Left hindlimb (tissue), 1 donor: ENCODE data around the gene HDLBP.

Source experiments
- DNase-seq: peaks from one replicate; pipeline ENCODE4 v3.0.0-alpha.2; 2018

Gene HDLBP

GRCh38 chr2:241274127-241274526 is 41.3 kb downstream of the HDLBP start:
- DNase-seq: no peak

- DNase-seq: no peak
Observed at GRCh38 chr2:241273210-241274020, 42.1 kb downstream of the HDLBP start.

GRCh38 chr2:241272303-241273209 is 42.9 kb downstream of the HDLBP start:
- peak; percentile 87 for DNase-seq

- peak; percentile 90 for DNase-seq
Observed at GRCh38 chr2:241271706-241272302, 43.7 kb downstream of the HDLBP start.

GRCh38 chr2:241270531-241270930 is 44.9 kb downstream of the HDLBP start:
- no peak for DNase-seq

GRCh38 chr2:241269707-241270520 is 45.6 kb downstream of the HDLBP start:
- no peak for DNase-seq

- no peak for DNase-seq
Observed at GRCh38 chr2:241268716-241269445, 46.6 kb downstream of the HDLBP start.

- DNase-seq: no peak
Observed at GRCh38 chr2:241268306-241268705, 47.2 kb downstream of the HDLBP start.

GRCh38 chr2:241267249-241268067 is 48.0 kb downstream of the HDLBP start:
- DNase-seq: no peak

- no peak for DNase-seq
Observed at GRCh38 chr2:241265506-241265905, 50.0 kb downstream of the HDLBP start.

- DNase-seq: no peak
Observed at GRCh38 chr2:241263061-241263460, 52.4 kb downstream of the HDLBP start.

GRCh38 chr2:241261628-241262027 is 53.8 kb downstream of the HDLBP start:
- DNase-seq: no peak

GRCh38 chr2:241260911-241261310 is 54.6 kb downstream of the HDLBP start:
- DNase-seq: no peak

- no peak for DNase-seq
Observed at GRCh38 chr2:241258505-241259280, 56.8 kb downstream of the HDLBP start.

- no peak for DNase-seq
Observed at GRCh38 chr2:241257419-241258032, 57.9 kb downstream of the HDLBP start.

- no peak for DNase-seq
Observed at GRCh38 chr2:241256168-241256545, 59.3 kb downstream of the HDLBP start.

GRCh38 chr2:241255542-241256167 is 59.8 kb downstream of the HDLBP start:
- DNase-seq: no peak

GRCh38 chr2:241254904-241255351 is 60.5 kb downstream of the HDLBP start:
- DNase-seq: no peak
